ENCODE measurements around the gene RNF166. TPM values are rescaled to one million over a fixed set of nuclear protein-coding genes. Genes with fewer than 3 reads are reported as not detected.

Gene RNF166
- total and polyA plus RNA-seq, 7 donors, result 10.1 to 22.9 (median 14.1) TPM

DNA sequence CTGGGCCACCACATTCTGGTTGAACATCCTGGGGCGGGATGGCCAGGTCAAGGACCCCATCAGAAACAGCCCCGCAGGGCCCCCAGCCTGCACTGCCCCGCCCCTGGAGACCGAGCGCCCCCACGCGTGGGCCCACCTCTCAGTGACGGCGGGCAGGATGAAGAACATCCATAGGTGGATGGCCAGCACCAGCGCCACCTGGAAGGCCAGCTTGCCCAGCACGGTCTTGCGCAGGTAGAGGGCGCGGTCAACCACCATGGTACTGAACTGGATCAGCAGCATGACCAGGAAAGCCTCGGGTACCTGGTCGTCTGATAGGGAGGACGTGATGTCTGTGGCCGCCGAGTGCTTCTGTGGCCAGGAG, 13.7 kb upstream of the RNF166 start:
- H3K36me3 ChIP-seq (ENCODE audit: insufficient read depth in 1 of 2, low read depth in 1 of 2), result peaks cover 5 to 78% of the 10 kb centered on the region in 2 donors
- 94% methylated on average over 14 to 19 of the region's 19 CpGs for WGBS, 3 donors
- H3K27ac ChIP-seq, result no peak overlapping the region
- no peaks in the 10 kb centered on the region for H3K9me3 ChIP-seq
- DNase-seq, result no peak
- no peak for ATAC-seq
- no peaks in the 10 kb centered on the region for H3K27me3 ChIP-seq (ENCODE audit: insufficient read depth in 3 of 3, low read length in 2 of 3)
- intact Hi-C loops (cut with DNase I), result no loop called here
- TF ChIP-seq, protein P1, sequence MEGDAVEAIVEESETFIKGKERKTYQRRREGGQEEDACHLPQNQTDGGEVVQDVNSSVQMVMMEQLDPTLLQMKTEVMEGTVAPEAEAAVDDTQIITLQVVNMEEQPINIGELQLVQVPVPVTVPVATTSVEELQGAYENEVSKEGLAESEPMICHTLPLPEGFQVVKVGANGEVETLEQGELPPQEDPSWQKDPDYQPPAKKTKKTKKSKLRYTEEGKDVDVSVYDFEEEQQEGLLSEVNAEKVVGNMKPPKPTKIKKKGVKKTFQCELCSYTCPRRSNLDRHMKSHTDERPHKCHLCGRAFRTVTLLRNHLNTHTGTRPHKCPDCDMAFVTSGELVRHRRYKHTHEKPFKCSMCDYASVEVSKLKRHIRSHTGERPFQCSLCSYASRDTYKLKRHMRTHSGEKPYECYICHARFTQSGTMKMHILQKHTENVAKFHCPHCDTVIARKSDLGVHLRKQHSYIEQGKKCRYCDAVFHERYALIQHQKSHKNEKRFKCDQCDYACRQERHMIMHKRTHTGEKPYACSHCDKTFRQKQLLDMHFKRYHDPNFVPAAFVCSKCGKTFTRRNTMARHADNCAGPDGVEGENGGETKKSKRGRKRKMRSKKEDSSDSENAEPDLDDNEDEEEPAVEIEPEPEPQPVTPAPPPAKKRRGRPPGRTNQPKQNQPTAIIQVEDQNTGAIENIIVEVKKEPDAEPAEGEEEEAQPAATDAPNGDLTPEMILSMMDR (IDR thresholded peaks at IDR 0.05), result no peak
- H3K4me1 ChIP-seq, result no peaks in the 10 kb centered on the region
- no peak overlapping the region for H3K4me3 ChIP-seq

DNA sequence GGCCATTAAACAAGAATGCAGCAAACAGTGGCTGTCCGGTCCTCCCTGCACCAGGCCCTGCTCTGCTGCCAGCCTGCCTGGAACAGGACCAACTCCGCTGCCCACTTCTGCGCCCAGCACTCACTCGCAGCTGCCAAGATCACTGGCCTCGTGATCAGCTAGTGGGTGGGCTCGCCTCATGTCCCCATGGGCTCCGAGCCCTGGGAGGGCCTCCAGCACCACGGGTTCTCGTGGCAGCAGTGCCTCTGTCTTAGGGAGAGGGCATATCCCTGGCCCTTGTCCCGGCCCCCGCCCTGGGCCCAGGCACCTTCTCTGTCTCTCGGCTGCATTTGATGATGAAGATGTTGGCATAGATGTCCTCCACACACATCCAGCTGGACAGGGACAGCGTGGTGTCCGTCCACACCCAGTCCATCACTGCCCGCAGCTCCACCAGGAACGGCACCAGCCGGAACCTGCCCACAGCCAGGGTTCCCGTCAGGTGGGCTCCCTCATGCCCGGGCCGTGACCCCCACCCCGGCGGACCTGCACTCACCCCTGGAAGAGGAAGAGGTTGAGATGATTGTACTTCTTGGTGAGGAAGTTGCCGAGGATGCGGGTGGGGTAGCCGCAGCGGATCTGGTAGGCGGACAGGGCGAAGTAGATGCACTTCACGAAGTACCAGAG, 13.2 kb upstream of the RNF166 start:
- DNase-seq (no peak), ATAC-seq (peak in 2 of 4 donors; percentile 6 to 22)
- Histone ChIP-seq H3K27ac (no peak overlapping the region), H3K4me3 (no peak overlapping the region), H3K9me3 (no peaks in the 10 kb centered on the region), H3K4me1 (no peaks in the 10 kb centered on the region), H3K27me3 (ENCODE audit: insufficient read depth in 3 of 3, low read length in 2 of 3) (no peaks in the 10 kb centered on the region), H3K36me3 (ENCODE audit: insufficient read depth in 1 of 2, low read depth in 1 of 2) (peaks cover 7 to 78% of the 10 kb centered on the region in 2 donors)
- WGBS, 3 donors, result 57 to 68% (median 66%) methylated on average over 29 of the region's 29 CpGs
- TF ChIP-seq, protein P1 (IDR thresholded peaks at IDR 0.05), result no peak
- intact Hi-C loops (cut with DNase I), result no loop called here

DNA sequence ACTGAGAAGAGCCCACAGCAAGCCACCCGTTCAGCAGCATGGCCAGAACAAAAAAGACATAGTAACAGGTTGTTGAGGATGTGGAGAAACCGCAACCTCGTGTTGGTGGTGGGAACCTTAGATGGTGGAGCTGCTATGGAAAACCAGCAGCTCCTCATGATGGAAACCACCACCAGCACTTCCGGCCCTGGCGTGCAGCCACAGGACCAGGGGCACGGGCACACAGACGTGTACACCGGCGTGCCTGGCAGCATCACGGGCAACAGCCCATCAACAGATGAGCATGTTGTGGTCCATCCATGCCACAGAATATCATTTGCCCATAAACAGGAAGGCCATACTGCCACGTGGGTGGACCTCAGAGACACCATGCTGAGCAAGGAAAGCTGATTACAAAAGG, 12.0 kb upstream of the RNF166 start:
- WGBS, 3 donors, result 83 to 90% (median 83%) methylated on average over 11 of the region's 11 CpGs
- H3K9me3 ChIP-seq, result no peaks in the 10 kb centered on the region
- intact Hi-C loops (cut with DNase I), result no loop called here
- H3K27me3 ChIP-seq (ENCODE audit: insufficient read depth in 3 of 3, low read length in 2 of 3), result no peaks in the 10 kb centered on the region
- ATAC-seq (no peak), DNase-seq (no peak)
- no peaks in the 10 kb centered on the region for H3K4me1 ChIP-seq
- H3K4me3 ChIP-seq, result no peak overlapping the region
- TF ChIP-seq, protein P1 (IDR thresholded peaks at IDR 0.05), result no peak
- H3K27ac ChIP-seq, result no peak overlapping the region
- peaks cover 7 to 79% of the 10 kb centered on the region in 2 donors for H3K36me3 ChIP-seq (ENCODE audit: insufficient read depth in 1 of 2, low read depth in 1 of 2)

DNA sequence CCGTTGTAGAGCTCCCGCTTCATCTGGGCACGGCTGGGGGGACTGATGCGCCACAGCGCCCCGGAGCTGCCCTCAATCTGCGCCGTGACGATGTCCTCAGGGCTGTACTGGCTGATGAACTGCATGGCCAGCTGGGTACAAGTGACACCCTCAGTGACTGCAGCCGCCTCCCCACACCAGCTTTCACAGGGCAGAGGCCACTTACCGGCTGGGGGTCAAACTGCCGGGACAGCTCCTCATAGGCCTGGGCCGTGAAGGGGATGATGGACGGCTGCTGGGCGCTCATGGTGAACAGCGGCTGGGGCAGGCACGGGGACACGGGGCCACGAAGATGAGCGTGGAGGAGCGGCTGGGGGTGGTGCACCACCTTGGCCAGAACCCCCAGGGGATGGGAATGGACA, 10.4 kb upstream of the RNF166 start:
- Histone ChIP-seq H3K36me3 (ENCODE audit: insufficient read depth in 1 of 2, low read depth in 1 of 2) (peaks cover 7 to 66% of the 10 kb centered on the region in 2 donors), H3K4me1 (no peaks in the 10 kb centered on the region), H3K27ac (no peak overlapping the region), H3K4me3 (no peak overlapping the region), H3K27me3 (ENCODE audit: insufficient read depth in 3 of 3, low read length in 2 of 3) (no peaks in the 10 kb centered on the region), H3K9me3 (no peaks in the 10 kb centered on the region)
- DNase-seq, result no peak
- intact Hi-C loops (cut with DNase I), result no loop called here
- TF ChIP-seq, protein P1 (IDR thresholded peaks at IDR 0.05), result no peak
- no peak for ATAC-seq
- WGBS, 3 donors, result 93 to 96% (median 94%) methylated on average over 21 of the region's 21 CpGs

DNA sequence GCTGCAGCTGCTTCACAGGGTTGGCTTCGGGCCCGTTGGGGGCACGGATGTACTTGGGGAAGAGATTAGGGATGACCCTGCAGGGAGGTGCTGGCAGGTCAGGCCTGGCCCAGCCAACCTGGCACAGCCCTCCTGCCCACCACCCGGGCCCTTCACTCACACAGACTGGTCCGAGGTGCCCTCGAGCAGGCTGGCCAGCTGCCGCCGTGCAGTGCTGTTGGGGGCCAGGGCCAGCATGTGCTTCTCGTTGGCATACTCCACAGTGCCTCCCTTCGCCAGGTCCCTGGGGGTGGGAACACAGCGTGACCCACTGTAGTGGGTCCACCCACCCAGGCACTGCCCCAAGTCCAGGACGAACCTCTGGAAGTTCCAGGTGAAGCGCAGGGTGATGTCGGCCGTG, 10.0 kb upstream of the RNF166 start:
- intact Hi-C loops (cut with DNase I), result no loop called here
- DNase-seq (no peak), ATAC-seq (no peak)
- Histone ChIP-seq H3K9me3 (no peaks in the 10 kb centered on the region), H3K36me3 (ENCODE audit: insufficient read depth in 1 of 2, low read depth in 1 of 2) (peaks cover 7 to 62% of the 10 kb centered on the region in 2 donors), H3K4me1 (no peaks in the 10 kb centered on the region), H3K4me3 (no peak overlapping the region), H3K27me3 (ENCODE audit: insufficient read depth in 3 of 3, low read length in 2 of 3) (no peaks in the 10 kb centered on the region), H3K27ac (no peak overlapping the region)
- TF ChIP-seq, protein P1 (IDR thresholded peaks at IDR 0.05), result no peak
- WGBS, 3 donors, result 69 to 80% (median 75%) methylated on average over 15 of the region's 15 CpGs

All from psoas muscle (tissue), 8 donors.